ENCODE measurements around the gene SOCS6. TPM values are rescaled to one million over a fixed set of nuclear protein-coding genes. Genes with fewer than 3 reads are reported as not detected.

Gene SOCS6
- total and polyA plus RNA-seq, 2 of the 13 experiments (the other 11 are each of a cell fraction or from before 2014, with no cell fraction given) = 18.6 to 38.3 TPM

GRCh38 chr18:70322385-70322784 is 33.5 kb downstream of the SOCS6 start (continued):
- TF ChIP-seq MAFF (IDR thresholded peaks at IDR 0.05; ENCODE audit: low read depth, low read length) (no peak), HNRNPH1 (optimal IDR thresholded peaks at IDR 0.05; ENCODE audit: low read depth, low read length) (no peak), MXD1 (CRISPR knock-in tag; IDR thresholded peaks at IDR 0.05) (no peak), ZNF280D (CRISPR knock-in tag; IDR thresholded peaks at IDR 0.05) (no peak)

GRCh38 chr18:70322928-70323327 is 34.1 kb downstream of the SOCS6 start:
- intact Hi-C loops (cut with micrococcal nuclease; ENCODE audit: unreplicated experiment) (no loop called here), in situ Hi-C loops (cut with HindIII; ENCODE audit: extremely low pct_ligation_motif_present, low pct_unique_long_range_greater_than_20kb) (no loop called here)
- H3K4me3 ChIP-seq (replicated peaks in 1 of 3; ENCODE audit: insufficient read depth in 1 of 3, low read depth in 2 of 3, low read length in 3 of 3) = no peak overlapping the region
- DNase-seq (ENCODE audit: low spot score) (peak; percentile 54), ATAC-seq (peak; percentile 73), FAIRE-seq (no peak)
- no peaks in the 10 kb centered on the region for H3K27me3 ChIP-seq (ENCODE audit: control insufficient read depth in 1 of 2, insufficient read depth in 2 of 2, low read length in 2 of 2)
- POLR2A ChIA-PET = interaction anchor here (1.4 kb wide), 1 partner anchor 55 kb away, joined by 3 read pairs; no protein-coding TSS in a partner anchor
- H3K27ac ChIP-seq (ENCODE audit: extremely low read length, insufficient read depth, low read length) = peak overlapping the region; percentile 30
- H3K9ac ChIP-seq (ENCODE audit: insufficient read depth, low read depth, low read length) = peak overlapping the region; percentile 28; the same call in 1 of the 2 replicates
- no peak overlapping the region for H2AFZ ChIP-seq (ENCODE audit: low read length)
- CTCF ChIA-PET (ENCODE audit: low intra/inter-chr PET ratio, low total read pairs) = interaction anchor here (1.2 kb wide), 1 partner anchor 111 kb away, joined by 3 read pairs; no protein-coding TSS in a partner anchor
- no peaks in the 10 kb centered on the region for H3K9me3 ChIP-seq (ENCODE audit: low read length)
- peaks cover 89% of the 10 kb centered on the region for H3K79me2 ChIP-seq (ENCODE audit: insufficient read depth, low read length)
- peak overlapping the region; percentile 37 for H3K4me2 ChIP-seq (ENCODE audit: low read depth, low read length)
- no peaks in the 10 kb centered on the region for H4K20me1 ChIP-seq (ENCODE audit: insufficient read depth, low read length)
- BruUV-seq (replicated peaks) = no TSS peak
- peaks cover 26% of the 10 kb centered on the region for H3K4me1 ChIP-seq (ENCODE audit: insufficient read depth, low read length)
- 77% methylated on average over 5 of the region's 5 CpGs for WGBS (ENCODE audit: low lambda C conversion rate)
- peaks cover 11 to 20% of the 10 kb centered on the region in 2 experiments for H3K36me3 ChIP-seq (replicated peaks in 1 of 2; ENCODE audit: control insufficient read depth in 1 of 2, insufficient read depth in 2 of 2, low read length in 2 of 2)
- TF ChIP-seq HMG20A (CRISPR knock-in tag; IDR thresholded peaks at IDR 0.05; ENCODE audit: borderline replicate concordance) (0 out of 2 replicates have a peak, but pooled peaks have one; percentile 12), MAFG (CRISPR knock-in tag; IDR thresholded peaks at IDR 0.05) (peak; percentile 68), CEBPG (CRISPR knock-in tag; IDR thresholded peaks at IDR 0.05) (peak; percentile 71), KDM5A (IDR thresholded peaks at IDR 0.05; ENCODE audit: borderline replicate concordance, low read length) (no peak), USF2 (IDR thresholded peaks at IDR 0.05; ENCODE audit: low read depth, low read length) (no peak), USF2 (CRISPR knock-in tag; IDR thresholded peaks at IDR 0.05; ENCODE audit: borderline replicate concordance) (no peak), HNF1A (IDR thresholded peaks at IDR 0.05; ENCODE audit: low read depth) (0 out of 2 replicates have a peak, but pooled peaks have one; percentile 23), HNF1A (CRISPR knock-in tag; IDR thresholded peaks at IDR 0.05; ENCODE audit: borderline replicate concordance) (no peak; the same call in 1 of the 2 replicates), POGZ (CRISPR knock-in tag; IDR thresholded peaks at IDR 0.05) (0 out of 2 replicates have a peak, but pooled peaks have one; percentile 27), RBM22 (optimal IDR thresholded peaks at IDR 0.05; ENCODE audit: low read length) (peak; percentile 38)

Measured in HepG2 (cell line).